Activated naive CD4-positive, alpha-beta T cell (primary cell): ENCODE measurements around the gene MRPS27.

Experiments
- DNase-seq, 4 experiments: peaks; one replicate each; lab custom pipeline; 2025; lab: John Stamatoyannopoulos, UW

MRPS27 gene

GRCh38 chr5:72231991-72232703, 87.9 kb downstream of the MRPS27 start:
- no peak for DNase-seq

- no peak for DNase-seq
These were observed 91.1 kb downstream of the MRPS27 start for GRCh38 chr5:72228960-72229359.

- DNase-seq, result no peak
These were observed 93.1 kb downstream of the MRPS27 start for GRCh38 chr5:72226950-72227349.

GRCh38 chr5:72225741-72226140, 94.3 kb downstream of the MRPS27 start:
- no peak for DNase-seq

- no peak for DNase-seq
These were observed 95.0 kb downstream of the MRPS27 start for GRCh38 chr5:72224946-72225463.

- DNase-seq, result no peak
These were observed 96.7 kb downstream of the MRPS27 start for GRCh38 chr5:72223371-72223770.

- no peak for DNase-seq
These were observed 97.5 kb downstream of the MRPS27 start for GRCh38 chr5:72222521-72222920.

GRCh38 chr5:72221541-72221940, 98.5 kb downstream of the MRPS27 start:
- no peak for DNase-seq

- DNase-seq, result no peak
These were observed 98.9 kb downstream of the MRPS27 start for GRCh38 chr5:72221099-72221498.

GRCh38 chr5:72216756-72217155, 103.3 kb downstream of the MRPS27 start:
- DNase-seq, result no peak

GRCh38 chr5:72214168-72214567, 105.9 kb downstream of the MRPS27 start:
- no peak for DNase-seq

GRCh38 chr5:72213482-72213881, 106.6 kb downstream of the MRPS27 start:
- DNase-seq, result no peak

- DNase-seq, result no peak
These were observed 107.9 kb downstream of the MRPS27 start for GRCh38 chr5:72212171-72212570.

GRCh38 chr5:72210888-72211678, 109.0 kb downstream of the MRPS27 start:
- no peak for DNase-seq

GRCh38 chr5:72209147-72210115, 110.6 kb downstream of the MRPS27 start:
- no peak for DNase-seq

- DNase-seq, result no peak
These were observed 111.6 kb downstream of the MRPS27 start for GRCh38 chr5:72208324-72208926.

GRCh38 chr5:72206994-72207393, 113.0 kb downstream of the MRPS27 start:
- DNase-seq, result no peak

- DNase-seq, result no peak
These were observed 113.9 kb downstream of the MRPS27 start for GRCh38 chr5:72206160-72206559.

- no peak for DNase-seq
These were observed 114.5 kb downstream of the MRPS27 start for GRCh38 chr5:72205431-72206009.

- DNase-seq, result no peak
These were observed 115.1 kb downstream of the MRPS27 start for GRCh38 chr5:72204946-72205345.

- DNase-seq, result no peak
These were observed 116.7 kb downstream of the MRPS27 start for GRCh38 chr5:72203251-72203845.
